GM10248 (cell line): ENCODE data around the gene AGL.

Experiments used
- CTCF ChIA-PET: fragments of 300-600 bp; sonication (Branson Sonifier 250); formaldehyde crosslinking; extraction: SDS; loops from one replicate; lab custom pipeline; 2021; ENCODE audit warnings: antibody characterized with exemption; lab: Yijun Ruan, JAX
- POLR2A ChIA-PET: fragments of 350-650 bp; sonication (Branson Sonifier 250); formaldehyde crosslinking; extraction: SDS; loops from one replicate; lab custom pipeline; 2020; ENCODE audit warnings: antibody characterized with exemption; lab: Yijun Ruan, JAX
- DNase-seq: peaks from one replicate; pipeline ENCODE4 v3.0.0; 2012; ENCODE audit errors: extremely low spot score
- TF ChIP-seq, protein P1 (sequence below): IDR thresholded peaks from 2 replicates; pipeline ENCODE4 v1.5.1; 2012; ENCODE audit warnings: mild to moderate bottlenecking, low read depth; ENCODE audit errors: extremely low read depth, missing control alignments, control extremely low read depth

AGL gene

DNA sequence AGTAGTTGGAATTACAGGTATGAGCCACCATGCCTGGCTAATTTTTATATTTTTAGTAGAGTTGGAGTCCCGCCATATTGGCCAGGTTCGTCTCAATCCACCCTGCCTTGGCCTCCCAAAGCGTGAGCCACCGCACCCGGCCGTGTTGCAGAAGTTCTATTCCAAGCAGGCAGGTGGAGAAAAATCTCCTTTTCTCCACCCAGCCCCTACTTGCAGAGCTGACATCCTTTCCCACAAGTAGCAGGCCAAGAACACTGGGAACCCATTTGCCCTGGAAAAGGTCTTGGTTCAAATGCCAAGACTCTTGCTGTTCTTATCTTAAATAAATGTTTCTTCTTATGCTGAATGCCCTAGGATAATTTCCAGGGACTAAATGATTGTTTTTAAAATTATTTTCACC is 17.5 kb downstream of the AGL start:
- ChIA-PET POLR2A (no interaction called here), CTCF (no interaction called here)
- DNase-seq, result no peak
- TF ChIP-seq, protein P1, sequence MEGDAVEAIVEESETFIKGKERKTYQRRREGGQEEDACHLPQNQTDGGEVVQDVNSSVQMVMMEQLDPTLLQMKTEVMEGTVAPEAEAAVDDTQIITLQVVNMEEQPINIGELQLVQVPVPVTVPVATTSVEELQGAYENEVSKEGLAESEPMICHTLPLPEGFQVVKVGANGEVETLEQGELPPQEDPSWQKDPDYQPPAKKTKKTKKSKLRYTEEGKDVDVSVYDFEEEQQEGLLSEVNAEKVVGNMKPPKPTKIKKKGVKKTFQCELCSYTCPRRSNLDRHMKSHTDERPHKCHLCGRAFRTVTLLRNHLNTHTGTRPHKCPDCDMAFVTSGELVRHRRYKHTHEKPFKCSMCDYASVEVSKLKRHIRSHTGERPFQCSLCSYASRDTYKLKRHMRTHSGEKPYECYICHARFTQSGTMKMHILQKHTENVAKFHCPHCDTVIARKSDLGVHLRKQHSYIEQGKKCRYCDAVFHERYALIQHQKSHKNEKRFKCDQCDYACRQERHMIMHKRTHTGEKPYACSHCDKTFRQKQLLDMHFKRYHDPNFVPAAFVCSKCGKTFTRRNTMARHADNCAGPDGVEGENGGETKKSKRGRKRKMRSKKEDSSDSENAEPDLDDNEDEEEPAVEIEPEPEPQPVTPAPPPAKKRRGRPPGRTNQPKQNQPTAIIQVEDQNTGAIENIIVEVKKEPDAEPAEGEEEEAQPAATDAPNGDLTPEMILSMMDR, result no peak

DNA sequence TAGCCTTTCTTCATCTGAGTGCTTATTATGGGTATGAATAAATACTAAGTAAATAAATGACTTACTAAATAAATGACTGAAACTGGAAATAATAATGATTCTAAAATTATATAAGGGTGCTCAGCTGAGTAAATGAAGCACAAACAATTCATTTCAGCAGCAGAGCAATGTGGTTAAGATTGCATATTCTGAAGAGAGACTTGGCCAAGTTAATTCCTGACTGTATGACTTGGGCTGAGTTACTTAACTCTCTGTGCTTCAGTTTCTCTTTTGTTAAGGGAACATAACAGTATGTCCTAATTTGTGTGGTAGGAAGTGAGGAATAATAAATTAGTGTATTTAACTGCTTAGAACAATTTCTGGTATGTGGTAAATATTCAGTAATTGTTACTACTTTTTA is 19.1 kb downstream of the AGL start:
- CTCF ChIA-PET, result no interaction called here
- no peak for DNase-seq
- TF ChIP-seq, protein P1, result no peak
- POLR2A ChIA-PET, result no interaction called here

DNA sequence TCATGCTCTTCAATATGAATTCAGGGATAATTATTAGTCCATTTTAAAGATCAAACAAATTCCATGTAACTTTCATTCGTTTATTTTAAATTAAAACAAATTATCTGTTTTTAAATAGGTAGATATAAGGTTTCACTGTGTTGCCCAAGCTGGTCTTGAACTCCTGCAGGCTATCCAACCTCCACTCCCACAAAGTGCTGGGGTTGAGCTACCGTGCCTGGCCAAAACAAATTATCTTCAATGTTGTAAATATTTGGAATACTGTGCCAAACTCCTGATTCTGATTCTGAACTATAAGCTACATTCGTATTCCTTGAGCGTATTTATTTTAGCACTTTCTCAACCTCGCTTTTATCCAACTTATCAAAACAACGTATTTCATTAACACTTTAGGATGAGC is 19.6 kb downstream of the AGL start:
- POLR2A ChIA-PET, result no interaction called here
- TF ChIP-seq, protein P1, result no peak
- no peak for DNase-seq
- CTCF ChIA-PET, result no interaction called here

DNA sequence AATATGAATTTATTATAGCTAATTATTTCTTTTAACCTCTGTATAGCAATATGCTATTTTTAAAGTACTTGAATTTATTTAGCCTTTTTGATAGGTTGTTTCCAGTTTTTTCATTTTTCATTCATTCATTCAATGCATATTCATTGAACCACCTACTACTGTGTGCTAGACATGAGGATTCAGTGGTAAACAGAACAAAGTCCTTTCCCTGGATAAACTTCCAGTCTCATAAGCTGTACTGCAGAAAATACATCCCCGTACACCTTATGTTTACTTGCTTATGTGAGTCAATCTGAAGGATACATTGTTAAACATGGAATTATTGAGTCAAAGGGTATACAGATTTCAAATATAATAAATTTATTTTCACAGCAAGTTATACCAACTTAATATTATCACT is 21.9 kb downstream of the AGL start:
- ChIA-PET CTCF (interaction anchor here (1.3 kb wide), 1 partner anchor 11 kb away, joined by 3 read pairs; no protein-coding TSS in a partner anchor), POLR2A (no interaction called here)
- DNase-seq, result no peak
- TF ChIP-seq, protein P1, result no peak

DNA sequence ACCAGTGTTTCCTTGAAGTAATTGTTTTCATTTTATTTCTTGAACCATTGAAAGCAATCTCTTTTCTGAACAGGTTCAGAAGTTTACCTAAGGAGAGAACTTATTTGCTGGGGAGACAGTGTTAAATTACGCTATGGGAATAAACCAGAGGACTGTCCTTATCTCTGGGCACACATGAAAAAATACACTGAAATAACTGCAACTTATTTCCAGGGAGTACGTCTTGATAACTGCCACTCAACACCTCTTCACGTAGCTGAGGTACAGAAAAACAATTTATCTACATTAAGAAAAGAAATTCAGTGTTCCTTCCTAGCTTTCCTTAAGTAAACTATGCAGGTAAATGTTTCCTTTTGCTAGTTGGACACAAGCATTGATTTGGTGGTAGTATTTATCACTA is 27.4 kb downstream of the AGL start:
- no peak for DNase-seq
- POLR2A ChIA-PET, result no interaction called here
- TF ChIP-seq, protein P1, result no peak
- CTCF ChIA-PET, result interaction anchor here (1.6 to 2.0 kb wide), 2 partner anchors 9 to 24 kb away, joined by 4 to 9 read pairs; no protein-coding TSS in a partner anchor

DNA sequence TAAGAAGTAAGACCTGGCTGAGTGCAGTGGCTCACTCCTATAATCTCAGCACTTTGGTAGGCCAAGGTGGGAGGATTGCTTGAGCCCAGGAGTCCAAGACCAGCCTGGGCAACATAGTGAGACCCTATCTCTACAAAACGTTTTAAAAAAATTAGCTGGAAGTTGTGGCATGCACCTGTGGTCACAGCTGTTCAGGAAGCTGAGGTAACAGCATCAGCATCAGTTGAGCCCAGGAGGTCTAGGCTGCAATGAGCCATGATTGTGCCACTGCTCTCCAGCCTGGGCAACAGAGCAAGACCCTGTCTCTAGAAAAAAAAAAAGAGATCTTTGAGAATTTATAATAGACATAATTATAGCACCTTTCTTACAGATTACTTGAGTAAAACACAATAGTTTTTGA is 36.0 kb downstream of the AGL start:
- ChIA-PET POLR2A (no interaction called here), CTCF (interaction anchor here (1.3 to 2.5 kb wide), 4 partner anchors 10 to 27 kb away, joined by 3 to 9 read pairs (median 6); no protein-coding TSS in a partner anchor)

More for the DNA sequence above, 36.0 kb downstream of the AGL start:
- no peak for DNase-seq
- TF ChIP-seq, protein P1, result no peak
